GM19463 (cell line): ENCODE measurements around the gene MYO1C.

Source experiments
- ATAC-seq: cut with Tn5 transposase; IDR thresholded peaks from one replicate; pipeline ENCODE4 v1.9.1; 2021; ENCODE audit warnings: mild to moderate bottlenecking, moderate library complexity; ENCODE audit not compliant: unreplicated experiment

The MYO1C gene

GRCh38 chr17:1485423-1486376 is 6.8 kb downstream of the MYO1C start:
- ATAC-seq, result peak; percentile 25

GRCh38 chr17:1484676-1485422 is 7.6 kb downstream of the MYO1C start:
- ATAC-seq, result peak; percentile 45

- ATAC-seq, result no peak
Observed at GRCh38 chr17:1484060-1484535, 8.4 kb downstream of the MYO1C start.

- no peak for ATAC-seq
Observed at GRCh38 chr17:1482680-1483079, 9.8 kb downstream of the MYO1C start.

GRCh38 chr17:1481736-1482135 is 10.8 kb downstream of the MYO1C start:
- ATAC-seq, result no peak

GRCh38 chr17:1480747-1481465 is 11.6 kb downstream of the MYO1C start:
- no peak for ATAC-seq

- no peak for ATAC-seq
Observed at GRCh38 chr17:1478418-1478817, 14.1 kb downstream of the MYO1C start.

GRCh38 chr17:1475321-1475854 is 17.1 kb downstream of the MYO1C start:
- ATAC-seq, result no peak

- peak; percentile 62 for ATAC-seq
Observed at GRCh38 chr17:1474402-1475189, 17.9 kb downstream of the MYO1C start.

- no peak for ATAC-seq
Observed at GRCh38 chr17:1473841-1474240, 18.6 kb downstream of the MYO1C start.

- ATAC-seq, result no peak
Observed at GRCh38 chr17:1473170-1473569, 19.3 kb downstream of the MYO1C start.

GRCh38 chr17:1471911-1472821 is 20.3 kb downstream of the MYO1C start:
- ATAC-seq, result no peak

- ATAC-seq, result no peak
Observed at GRCh38 chr17:1471490-1471889, 21.0 kb downstream of the MYO1C start.

- ATAC-seq, result no peak
Observed at GRCh38 chr17:1470755-1471462, 21.6 kb downstream of the MYO1C start.

GRCh38 chr17:1470071-1470754 is 22.3 kb downstream of the MYO1C start:
- no peak for ATAC-seq

- ATAC-seq, result no peak
Observed at GRCh38 chr17:1469231-1469852, 23.1 kb downstream of the MYO1C start.

GRCh38 chr17:1467898-1468492 is 24.5 kb downstream of the MYO1C start:
- ATAC-seq, result no peak
